Measurements from ENCODE around the gene LMX1B. TPM values are rescaled to one million over a fixed set of nuclear protein-coding genes. Genes with fewer than 3 reads are reported as not detected.

The LMX1B gene
- total RNA-seq, 1 donor from 2014 or later, result 0.21 TPM

DNA sequence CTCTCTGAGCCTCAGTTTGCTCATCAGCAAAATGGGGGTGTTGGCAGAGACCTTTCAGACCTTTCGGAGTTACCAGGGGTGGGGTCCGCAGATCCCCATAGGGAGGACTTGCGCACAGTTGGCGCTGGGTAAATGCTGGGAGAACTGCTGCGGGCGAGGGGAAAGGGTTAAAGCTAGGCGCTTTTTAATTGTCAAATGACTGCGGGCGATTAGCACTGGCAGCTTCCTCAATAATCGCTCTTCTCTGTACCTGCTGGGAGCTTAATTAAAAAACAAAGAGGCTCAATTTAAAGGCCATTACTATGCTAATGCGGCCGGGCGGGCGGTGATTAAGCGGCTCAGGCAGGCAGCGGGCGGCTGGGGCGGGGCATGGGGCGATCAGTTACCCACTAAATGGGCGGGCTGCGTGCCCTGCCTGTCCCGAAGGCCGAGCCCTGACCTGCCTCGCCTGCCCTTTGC is 63.0 kb downstream of the LMX1B start:
- no peaks in the 10 kb centered on the region for H3K36me3 ChIP-seq
- no peaks in the 10 kb centered on the region for H3K4me1 ChIP-seq
- DNase-seq (no peak), ATAC-seq (no peak)
- peaks cover 83% of the 10 kb centered on the region for H3K27me3 ChIP-seq (ENCODE audit: low read depth)
- intact Hi-C loops (cut with DNase I), result no loop called here
- no peaks in the 10 kb centered on the region for H3K9me3 ChIP-seq
- no peak overlapping the region for H3K27ac ChIP-seq
- TF ChIP-seq CTCF (IDR thresholded peaks at IDR 0.05), result no peak
- no peak overlapping the region for H3K4me3 ChIP-seq

GRCh38 chr9:126677188-126678084 is 63.7 kb downstream of the LMX1B start:
- DNase-seq (no peak), ATAC-seq (no peak)
- H3K4me1 ChIP-seq, result no peaks in the 10 kb centered on the region
- no peaks in the 10 kb centered on the region for H3K36me3 ChIP-seq
- no peak for TF ChIP-seq CTCF (IDR thresholded peaks at IDR 0.05)
- no peak overlapping the region for H3K4me3 ChIP-seq
- intact Hi-C loops (cut with DNase I), result no loop called here
- H3K9me3 ChIP-seq, result no peaks in the 10 kb centered on the region
- H3K27ac ChIP-seq, result no peak overlapping the region
- peaks cover 81% of the 10 kb centered on the region for H3K27me3 ChIP-seq (ENCODE audit: low read depth)

DNA sequence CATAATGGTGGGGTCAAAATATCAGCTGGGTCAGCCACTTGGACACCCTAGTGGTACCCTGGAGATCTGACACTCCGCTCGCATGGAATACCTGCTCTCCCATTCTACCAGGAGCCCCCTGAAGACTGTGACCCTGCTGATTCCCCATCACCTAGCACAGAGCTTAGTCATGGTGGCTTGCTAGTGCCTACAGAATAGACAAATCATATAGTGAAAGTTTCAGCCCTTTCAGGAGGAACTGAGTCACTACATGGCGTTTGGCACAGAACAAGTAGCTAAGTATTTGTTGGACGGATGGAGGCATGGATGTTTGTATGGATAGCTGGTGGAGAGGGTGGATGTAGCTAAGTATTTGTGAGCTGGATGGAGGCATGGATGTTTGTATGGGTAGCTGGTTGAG is 65.3 kb downstream of the LMX1B start:
- Histone ChIP-seq H3K4me3 (no peak overlapping the region), H3K4me1 (peaks cover 4% of the 10 kb centered on the region), H3K9me3 (no peaks in the 10 kb centered on the region), H3K27ac (no peak overlapping the region), H3K36me3 (no peaks in the 10 kb centered on the region), H3K27me3 (ENCODE audit: low read depth) (peaks cover 81% of the 10 kb centered on the region)
- ATAC-seq, result no peak
- no peak for TF ChIP-seq CTCF (IDR thresholded peaks at IDR 0.05)
- DNase-seq, result no peak
- intact Hi-C loops (cut with DNase I), result no loop called here

DNA sequence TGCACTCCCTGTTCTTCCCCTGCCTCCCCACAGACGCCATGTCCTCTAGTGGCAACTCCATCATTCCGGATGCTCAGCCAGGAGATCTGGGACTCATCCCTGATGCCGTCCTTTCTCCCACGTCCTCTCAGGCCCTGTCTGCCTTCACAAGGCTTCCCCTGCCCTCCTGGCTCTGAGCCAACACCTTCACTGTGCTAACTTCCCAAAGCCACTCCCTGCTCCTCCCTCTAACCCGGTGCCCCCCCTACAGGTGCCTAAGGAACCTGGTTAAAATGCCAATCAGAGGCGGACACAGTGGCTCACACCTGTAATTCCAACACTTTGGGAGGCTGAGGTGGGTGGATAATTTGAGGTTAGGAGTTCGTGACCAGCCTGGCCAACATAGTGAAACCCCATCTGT is 67.6 kb downstream of the LMX1B start:
- ATAC-seq (no peak), DNase-seq (no peak)
- Histone ChIP-seq H3K27ac (no peak overlapping the region), H3K36me3 (no peaks in the 10 kb centered on the region), H3K9me3 (no peaks in the 10 kb centered on the region), H3K27me3 (ENCODE audit: low read depth) (peaks cover 81% of the 10 kb centered on the region), H3K4me3 (no peak overlapping the region), H3K4me1 (peaks cover 4% of the 10 kb centered on the region)
- intact Hi-C loops (cut with DNase I), result no loop called here
- TF ChIP-seq CTCF (IDR thresholded peaks at IDR 0.05), result no peak

GRCh38 chr9:126682113-126682810 is 68.5 kb downstream of the LMX1B start:
- TF ChIP-seq CTCF (IDR thresholded peaks at IDR 0.05), result no peak

More at GRCh38 chr9:126682113-126682810, 68.5 kb downstream of the LMX1B start:
- ATAC-seq (no peak), DNase-seq (no peak)
- Histone ChIP-seq H3K4me1 (peaks cover 4% of the 10 kb centered on the region), H3K27ac (no peak overlapping the region), H3K27me3 (ENCODE audit: low read depth) (peaks cover 79% of the 10 kb centered on the region), H3K4me3 (no peak overlapping the region), H3K36me3 (no peaks in the 10 kb centered on the region), H3K9me3 (no peaks in the 10 kb centered on the region)
- intact Hi-C loops (cut with DNase I), result no loop called here
